ENCODE measurements around the gene CREBBP.

DNA sequence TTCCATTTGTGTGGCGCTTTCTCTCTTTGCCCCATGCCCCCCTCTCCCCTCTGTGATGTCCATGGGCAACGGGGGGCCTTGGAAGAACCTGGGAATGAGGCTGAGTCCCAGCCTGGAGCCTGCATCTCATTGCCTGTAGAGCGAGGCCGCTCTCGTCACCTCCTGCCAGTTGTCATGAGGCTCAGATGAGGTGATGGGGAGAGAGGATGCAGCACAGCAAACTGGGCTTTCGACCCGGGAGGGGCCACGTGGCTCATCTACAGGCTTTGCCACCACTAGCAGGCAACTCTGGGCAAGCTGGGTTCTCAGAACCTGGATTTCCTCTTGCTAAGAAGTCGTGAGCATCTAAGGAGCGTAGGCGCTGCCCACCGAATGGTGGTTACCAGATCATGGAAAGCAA is 31.9 kb upstream of the CREBBP start:
- TF ChIP-seq TEAD4 (IDR thresholded peaks at IDR 0.05) (no peak), EP300 (IDR thresholded peaks at IDR 0.05; ENCODE audit: borderline replicate concordance) (no peak), MAX (IDR thresholded peaks at IDR 0.05) (no peak), RAD21 (IDR thresholded peaks at IDR 0.05; ENCODE audit: low read depth) (no peak), CEBPB (IDR thresholded peaks at IDR 0.05) (no peak), YY1 (IDR thresholded peaks at IDR 0.05; ENCODE audit: low read depth) (no peak), CREB1 (IDR thresholded peaks at IDR 0.05; ENCODE audit: low read depth) (no peak)
- TF ChIP-seq, protein P1, sequence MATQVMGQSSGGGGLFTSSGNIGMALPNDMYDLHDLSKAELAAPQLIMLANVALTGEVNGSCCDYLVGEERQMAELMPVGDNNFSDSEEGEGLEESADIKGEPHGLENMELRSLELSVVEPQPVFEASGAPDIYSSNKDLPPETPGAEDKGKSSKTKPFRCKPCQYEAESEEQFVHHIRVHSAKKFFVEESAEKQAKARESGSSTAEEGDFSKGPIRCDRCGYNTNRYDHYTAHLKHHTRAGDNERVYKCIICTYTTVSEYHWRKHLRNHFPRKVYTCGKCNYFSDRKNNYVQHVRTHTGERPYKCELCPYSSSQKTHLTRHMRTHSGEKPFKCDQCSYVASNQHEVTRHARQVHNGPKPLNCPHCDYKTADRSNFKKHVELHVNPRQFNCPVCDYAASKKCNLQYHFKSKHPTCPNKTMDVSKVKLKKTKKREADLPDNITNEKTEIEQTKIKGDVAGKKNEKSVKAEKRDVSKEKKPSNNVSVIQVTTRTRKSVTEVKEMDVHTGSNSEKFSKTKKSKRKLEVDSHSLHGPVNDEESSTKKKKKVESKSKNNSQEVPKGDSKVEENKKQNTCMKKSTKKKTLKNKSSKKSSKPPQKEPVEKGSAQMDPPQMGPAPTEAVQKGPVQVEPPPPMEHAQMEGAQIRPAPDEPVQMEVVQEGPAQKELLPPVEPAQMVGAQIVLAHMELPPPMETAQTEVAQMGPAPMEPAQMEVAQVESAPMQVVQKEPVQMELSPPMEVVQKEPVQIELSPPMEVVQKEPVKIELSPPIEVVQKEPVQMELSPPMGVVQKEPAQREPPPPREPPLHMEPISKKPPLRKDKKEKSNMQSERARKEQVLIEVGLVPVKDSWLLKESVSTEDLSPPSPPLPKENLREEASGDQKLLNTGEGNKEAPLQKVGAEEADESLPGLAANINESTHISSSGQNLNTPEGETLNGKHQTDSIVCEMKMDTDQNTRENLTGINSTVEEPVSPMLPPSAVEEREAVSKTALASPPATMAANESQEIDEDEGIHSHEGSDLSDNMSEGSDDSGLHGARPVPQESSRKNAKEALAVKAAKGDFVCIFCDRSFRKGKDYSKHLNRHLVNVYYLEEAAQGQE (IDR thresholded peaks at IDR 0.05; ENCODE audit: low read depth), result no peak

Measured in Ishikawa (cell line).